Mucosa of descending colon (tissue), 3 donors: Measurements from ENCODE around the gene F2RL3. TPM values are rescaled to one million over a fixed set of nuclear protein-coding genes. Genes with fewer than 3 reads are reported as not detected.

ENCODE experiments used
- ATAC-seq: fragments of 200-7000 bp; cut with Tn5 transposase; one replicate; pipeline ENCODE4 v1.9.1; 2020; ENCODE audit warnings: mild to moderate bottlenecking, moderate library complexity
- DNase-seq, 3 donors: peaks; one replicate each; pipeline ENCODE4 v3.0.0-alpha.2; 2020
- H3K36me3 ChIP-seq: fragments of 200-600 bp; one replicate; pipeline ENCODE4 v1.8.0; 2021; ENCODE audit warnings: low read depth, mild to moderate bottlenecking
- H3K4me1 ChIP-seq: fragments of 200-600 bp; one replicate; pipeline ENCODE4 v1.8.0; 2021; ENCODE audit warnings: low read depth, mild to moderate bottlenecking
- H3K4me3 ChIP-seq: fragments of 200-600 bp; one replicate; pipeline ENCODE4 v1.8.0; 2021; ENCODE audit warnings: mild to moderate bottlenecking
- H3K9me3 ChIP-seq: fragments of 200-600 bp; one replicate; pipeline ENCODE4 v1.8.0; 2021; ENCODE audit warnings: mild to moderate bottlenecking
- CTCF ChIP-seq: fragments of 200-600 bp; IDR thresholded peaks from one replicate; pipeline ENCODE4 v1.8.0; 2022; ENCODE audit warnings: antibody characterized with exemption, mild to moderate bottlenecking
- intact Hi-C, 2 donors: fragments of 100-400 bp; cut with DNase I in 1 of 2; cut with micrococcal nuclease in 1 of 2; formaldehyde crosslinking; loops; one replicate each; pipeline versions ENCODE4 v1.11.0 to v1.11.1; 2022; cut with DNase I, micrococcal nuclease
- total RNA-seq, 3 donors: library from RNA; stranded (reverse); fragmentation: NEBNext Ultra II Directional in 2 of 3; extraction: Animal tissue kit (Norgen Biotek cat#: 25700) in 2 of 3; gene quantifications; one replicate each; pipeline versions ENCODE4 v1.2.1 to v1.2.4, GENCODE V29; 2021 to 2023
- donor health status: DM: no; HTN: no; CAD: no; lungs with moderate emphysema.
- donor health status: DM: no; HTN: no; CAD: no.
- donor health status: DM: no; HTN: yes; CAD: no.

F2RL3 gene
- total RNA-seq, 3 donors from 2014 or later: 0.38 to 2.0 (median 1.6) TPM

- TF ChIP-seq CTCF: no peak
- intact Hi-C loops: no loop called here
- no peak for DNase-seq
- Histone ChIP-seq H3K36me3 (no peaks in the 10 kb centered on the region), H3K4me1 (no peaks in the 10 kb centered on the region), H3K9me3 (no peaks in the 10 kb centered on the region), H3K4me3 (no peak overlapping the region)
- ATAC-seq: no peak
Measured at GRCh38 chr19:16902545-16902944, 13.7 kb downstream of the F2RL3 start.

- TF ChIP-seq CTCF: no peak
- H3K36me3 ChIP-seq: no peaks in the 10 kb centered on the region
- H3K4me3 ChIP-seq: no peak overlapping the region
- no peak for ATAC-seq
- no peak for DNase-seq
- intact Hi-C loops: no loop called here
- H3K9me3 ChIP-seq: no peaks in the 10 kb centered on the region
- no peaks in the 10 kb centered on the region for H3K4me1 ChIP-seq
Measured at GRCh38 chr19:16903347-16903746, 14.5 kb downstream of the F2RL3 start.

GRCh38 chr19:16904599-16904998 is 15.8 kb downstream of the F2RL3 start:
- Histone ChIP-seq H3K36me3 (no peaks in the 10 kb centered on the region), H3K4me3 (no peak overlapping the region), H3K4me1 (no peaks in the 10 kb centered on the region), H3K9me3 (no peaks in the 10 kb centered on the region)
- ATAC-seq (no peak), DNase-seq (no peak)
- intact Hi-C loops: no loop called here
- no peak for TF ChIP-seq CTCF

- peaks cover 15% of the 10 kb centered on the region for H3K9me3 ChIP-seq
- no peaks in the 10 kb centered on the region for H3K36me3 ChIP-seq
- H3K4me1 ChIP-seq: no peaks in the 10 kb centered on the region
- TF ChIP-seq CTCF: no peak
- no peak for DNase-seq
- intact Hi-C loops: no loop called here
- ATAC-seq: no peak
- no peak overlapping the region for H3K4me3 ChIP-seq
Measured at GRCh38 chr19:16908759-16909158, 20.0 kb downstream of the F2RL3 start.

GRCh38 chr19:16911046-16911445 is 22.2 kb downstream of the F2RL3 start:
- no peak for TF ChIP-seq CTCF
- Histone ChIP-seq H3K4me1 (no peaks in the 10 kb centered on the region), H3K4me3 (no peak overlapping the region), H3K9me3 (peaks cover 15% of the 10 kb centered on the region), H3K36me3 (no peaks in the 10 kb centered on the region)
- no peak for DNase-seq
- intact Hi-C loops: no loop called here
- ATAC-seq: no peak

GRCh38 chr19:16912780-16913179 is 24.0 kb downstream of the F2RL3 start:
- no peaks in the 10 kb centered on the region for H3K36me3 ChIP-seq
- peaks cover 15% of the 10 kb centered on the region for H3K9me3 ChIP-seq
- ATAC-seq: no peak
- H3K4me1 ChIP-seq: no peaks in the 10 kb centered on the region
- no peak overlapping the region for H3K4me3 ChIP-seq
- no peak for TF ChIP-seq CTCF
- intact Hi-C loops: no loop called here
- no peak for DNase-seq
